Activated naive CD4-positive, alpha-beta T cell treated with anti-CD3 and anti-CD28 coated beads, Interleukin-2, amount 10 ng/mL, durations not matched to agents 7 days and 5 days (primary cell): ENCODE data around the gene TPK1.
A peak's percentile ranks its signal among the peaks of the same experiment; 100 is the strongest.
"Not testable (repeated sequence)": the region's sequence is repeated elsewhere in the genome, so short reads cannot be mapped to it uniquely, and the experiment has no call there.

ENCODE experiments used
- CTCF ChIA-PET: fragments of 350-600 bp; sonication (Branson Sonifier 250); formaldehyde crosslinking; loops from one replicate; lab custom pipeline; 2021; ENCODE audit warnings: antibody characterized with exemption; lab: Charles Lee
- DNase-seq: peaks from one replicate; pipeline ENCODE4 v3.0.0-alpha.2; 2020
- H3K27ac Mint-ChIP-seq: one replicate; pipeline ENCODE4 v1.8.0; 2021; ENCODE audit warnings: mild to moderate bottlenecking, moderate library complexity, mixed read lengths
- H3K27me3 Mint-ChIP-seq: one replicate; pipeline ENCODE4 v1.8.0; 2021; ENCODE audit warnings: mild to moderate bottlenecking, mixed read lengths
- H3K36me3 Mint-ChIP-seq: one replicate; pipeline ENCODE4 v1.8.0; 2021; ENCODE audit warnings: mixed read lengths
- H3K4me1 Mint-ChIP-seq: one replicate; pipeline ENCODE4 v1.8.0; 2021; ENCODE audit warnings: mixed read lengths
- H3K4me3 Mint-ChIP-seq: one replicate; pipeline ENCODE4 v1.8.0; 2021; ENCODE audit warnings: mild to moderate bottlenecking, moderate library complexity, mixed read lengths
- H3K9me3 Mint-ChIP-seq: one replicate; pipeline ENCODE4 v1.8.0; 2021; ENCODE audit warnings: mixed read lengths

Gene TPK1

GRCh38 chr7:144814299-144814698 lies 21.6 kb downstream of the TPK1 start:
- no peak for DNase-seq
- Mint-ChIP-seq H3K27ac (no peak overlapping the region), H3K4me3 (no peak overlapping the region), H3K36me3 (peaks cover 16% of the 10 kb centered on the region), H3K9me3 (no peaks in the 10 kb centered on the region), H3K27me3 (no peaks in the 10 kb centered on the region), H3K4me1 (peaks cover 56% of the 10 kb centered on the region)
- CTCF ChIA-PET: no interaction called here

GRCh38 chr7:144812379-144813283 lies 23.2 kb downstream of the TPK1 start:
- H3K4me3 Mint-ChIP-seq: peak overlapping the region; percentile 49
- H3K36me3 Mint-ChIP-seq: peaks cover 13% of the 10 kb centered on the region
- peak overlapping the region; percentile 92 for H3K27ac Mint-ChIP-seq
- DNase-seq: peak; percentile 70
- H3K9me3 Mint-ChIP-seq: no peaks in the 10 kb centered on the region
- CTCF ChIA-PET: interaction anchor here (0.6 to 2.6 kb wide), 6 partner anchors 16 to 76 kb away, joined by 3 to 14 read pairs (median 4); partner anchors contain the start of gene TPK1
- H3K27me3 Mint-ChIP-seq: no peaks in the 10 kb centered on the region
- H3K4me1 Mint-ChIP-seq: peaks cover 46% of the 10 kb centered on the region

DNA sequence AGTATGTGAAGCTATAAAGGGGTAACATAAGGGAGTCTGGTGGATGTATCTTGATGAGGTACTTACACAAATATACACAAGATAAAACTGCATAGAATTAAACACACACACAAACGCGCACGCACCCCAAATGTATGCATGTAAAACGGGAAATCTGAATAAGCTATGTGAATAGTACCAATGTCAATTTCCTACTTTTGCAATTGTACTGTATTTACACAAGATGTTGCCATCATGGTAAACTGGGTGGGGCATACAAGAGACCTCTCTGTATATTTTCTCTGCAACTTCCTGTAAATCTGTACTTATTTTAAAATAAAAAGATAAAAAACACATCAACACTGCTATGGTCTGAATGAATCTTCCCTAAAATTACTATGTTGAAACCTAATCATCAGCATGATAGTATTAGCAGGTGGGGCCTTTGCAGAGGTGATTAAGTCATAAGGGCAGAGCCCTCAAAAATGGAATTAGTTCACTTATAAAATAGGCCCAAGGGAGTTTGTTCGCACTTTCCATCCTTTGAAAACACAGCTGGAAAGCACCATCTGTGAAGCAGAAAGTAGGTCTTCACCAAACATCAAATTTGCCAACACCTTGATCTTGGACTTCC lies 30.1 kb downstream of the TPK1 start:
- Mint-ChIP-seq H3K4me1 (peaks cover 18% of the 10 kb centered on the region), H3K27me3 (no peaks in the 10 kb centered on the region), H3K4me3 (no peak overlapping the region), H3K27ac (no peak overlapping the region), H3K9me3 (peaks cover 1% of the 10 kb centered on the region), H3K36me3 (peaks cover 8% of the 10 kb centered on the region)
- no peak for DNase-seq
- CTCF ChIA-PET: interaction anchor here (2.7 kb wide), 1 partner anchor 19 kb away, joined by 8 read pairs; no protein-coding TSS in a partner anchor

GRCh38 chr7:144800678-144801436 lies 35.0 kb downstream of the TPK1 start:
- peaks cover 11% of the 10 kb centered on the region for H3K4me1 Mint-ChIP-seq
- H3K4me3 Mint-ChIP-seq, DNase-seq, H3K27me3 Mint-ChIP-seq, CTCF ChIA-PET, H3K27ac Mint-ChIP-seq: not testable (repeated sequence)
- H3K9me3 Mint-ChIP-seq: peaks cover 17% of the 10 kb centered on the region
- H3K36me3 Mint-ChIP-seq: peaks cover 30% of the 10 kb centered on the region

DNA sequence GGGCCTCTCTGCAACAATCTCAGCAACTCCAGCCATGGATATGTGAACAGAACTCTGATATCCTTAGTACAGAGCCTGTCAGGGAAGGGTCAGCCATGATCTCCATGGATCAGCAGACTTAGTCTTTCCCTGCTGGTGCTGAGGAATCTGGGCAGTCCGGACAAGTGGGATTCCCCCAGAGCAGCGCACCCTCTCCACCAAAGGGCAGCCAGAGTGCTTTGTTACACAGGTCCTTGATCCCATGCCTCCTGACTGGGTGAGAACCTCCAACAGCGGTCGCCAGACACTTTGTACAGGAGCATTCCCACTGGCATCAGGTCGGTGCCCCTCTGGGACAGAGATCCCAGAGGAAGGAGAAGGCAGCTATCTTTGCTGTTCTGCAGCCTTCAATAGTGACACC lies 38.9 kb downstream of the TPK1 start:
- CTCF ChIA-PET: interaction anchor here (1.9 kb wide), 1 partner anchor 15 kb away, joined by 4 read pairs; no protein-coding TSS in a partner anchor
- H3K27ac Mint-ChIP-seq: no peak overlapping the region
- peaks cover 15% of the 10 kb centered on the region for H3K9me3 Mint-ChIP-seq
- no peak overlapping the region for H3K4me3 Mint-ChIP-seq
- H3K4me1 Mint-ChIP-seq: peaks cover 2% of the 10 kb centered on the region
- peaks cover 26% of the 10 kb centered on the region for H3K36me3 Mint-ChIP-seq
- no peaks in the 10 kb centered on the region for H3K27me3 Mint-ChIP-seq
- no peak for DNase-seq

GRCh38 chr7:144792050-144792449 lies 43.8 kb downstream of the TPK1 start:
- peak overlapping the region; percentile 37 for H3K27ac Mint-ChIP-seq
- CTCF ChIA-PET: no interaction called here
- no peaks in the 10 kb centered on the region for H3K27me3 Mint-ChIP-seq
- no peak overlapping the region for H3K4me3 Mint-ChIP-seq
- H3K36me3 Mint-ChIP-seq: peaks cover 4% of the 10 kb centered on the region
- no peaks in the 10 kb centered on the region for H3K9me3 Mint-ChIP-seq
- H3K4me1 Mint-ChIP-seq: no peaks in the 10 kb centered on the region
- DNase-seq: no peak

GRCh38 chr7:144791488-144791887 lies 44.4 kb downstream of the TPK1 start:
- H3K36me3 Mint-ChIP-seq: no peaks in the 10 kb centered on the region
- H3K9me3 Mint-ChIP-seq: no peaks in the 10 kb centered on the region

DNA sequence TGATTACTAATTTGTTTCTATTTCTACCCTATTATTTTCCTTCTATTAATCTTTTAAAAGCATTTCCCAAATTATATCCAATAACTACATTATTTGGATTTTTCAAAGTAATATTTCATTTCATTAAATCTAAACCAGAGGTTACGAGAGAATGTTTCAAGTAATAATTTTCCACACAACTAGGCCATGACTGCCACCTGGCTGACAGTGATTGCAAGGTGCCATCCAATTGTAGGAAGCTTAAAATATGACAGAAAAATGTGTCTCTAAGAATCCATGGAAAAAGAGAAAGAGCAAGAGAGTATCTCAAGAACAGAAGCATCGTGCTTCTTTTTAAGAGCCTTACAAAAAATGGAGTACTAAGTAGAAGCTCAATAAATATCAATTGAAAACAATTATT lies 48.7 kb downstream of the TPK1 start:
- CTCF ChIA-PET: interaction anchor here (1.0 to 2.7 kb wide), 4 partner anchors 19 to 77 kb away, joined by 3 to 14 read pairs (median 6); no protein-coding TSS in a partner anchor
- no peak overlapping the region for H3K27ac Mint-ChIP-seq

More at GRCh38 chr7:144791488-144791887, 44.4 kb downstream of the TPK1 start:
- Mint-ChIP-seq H3K27ac (no peak overlapping the region), H3K4me1 (peaks cover 3% of the 10 kb centered on the region), H3K27me3 (no peaks in the 10 kb centered on the region), H3K4me3 (no peak overlapping the region)
- CTCF ChIA-PET: no interaction called here
- DNase-seq: no peak

GRCh38 chr7:144786522-144786921 lies 49.3 kb downstream of the TPK1 start:
- Mint-ChIP-seq H3K36me3 (no peaks in the 10 kb centered on the region), H3K27ac (no peak overlapping the region), H3K27me3 (no peaks in the 10 kb centered on the region), H3K4me1 (peaks cover 3% of the 10 kb centered on the region), H3K4me3 (no peak overlapping the region), H3K9me3 (no peaks in the 10 kb centered on the region)
- CTCF ChIA-PET: interaction anchor here (0.7 to 2.7 kb wide), 6 partner anchors 20 to 51 kb away, joined by 3 to 14 read pairs (median 6); no protein-coding TSS in a partner anchor
- peak; percentile 21 for DNase-seq

More for the DNA sequence above, 48.7 kb downstream of the TPK1 start:
- Mint-ChIP-seq H3K4me1 (peaks cover 3% of the 10 kb centered on the region), H3K9me3 (no peaks in the 10 kb centered on the region), H3K27me3 (no peaks in the 10 kb centered on the region), H3K36me3 (no peaks in the 10 kb centered on the region), H3K4me3 (no peak overlapping the region)
- DNase-seq: no peak

- CTCF ChIA-PET: interaction anchor here (0.7 to 2.7 kb wide), 7 partner anchors 20 to 51 kb away, joined by 3 to 14 read pairs (median 5); partner anchors contain the start of gene TPK1
- Mint-ChIP-seq H3K4me1 (peaks cover 3% of the 10 kb centered on the region), H3K36me3 (no peaks in the 10 kb centered on the region), H3K27ac (no peak overlapping the region), H3K9me3 (no peaks in the 10 kb centered on the region), H3K27me3 (no peaks in the 10 kb centered on the region), H3K4me3 (no peak overlapping the region)
- DNase-seq: no peak
Measured at GRCh38 chr7:144786079-144786478, 49.8 kb downstream of the TPK1 start.

DNA sequence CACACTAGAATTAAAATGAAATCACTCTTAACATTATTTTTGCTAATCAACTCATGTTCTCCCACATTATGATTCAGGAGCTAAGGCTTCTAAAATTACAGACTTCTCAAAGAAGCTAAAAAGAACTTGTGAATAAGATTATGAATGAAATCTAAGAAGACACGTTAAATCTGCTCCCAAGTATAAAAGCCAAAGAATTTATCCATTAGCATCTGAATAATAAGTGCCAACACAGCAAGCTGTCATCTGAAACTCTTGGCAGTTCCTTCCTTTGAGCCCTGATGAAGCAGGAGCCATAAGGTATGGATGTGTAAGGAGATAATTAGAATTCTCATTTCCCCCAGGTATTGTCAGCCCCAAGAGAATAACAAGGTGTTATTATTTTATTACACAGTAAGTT lies 50.3 kb downstream of the TPK1 start:
- no peaks in the 10 kb centered on the region for H3K27me3 Mint-ChIP-seq
- no peaks in the 10 kb centered on the region for H3K36me3 Mint-ChIP-seq

DNA sequence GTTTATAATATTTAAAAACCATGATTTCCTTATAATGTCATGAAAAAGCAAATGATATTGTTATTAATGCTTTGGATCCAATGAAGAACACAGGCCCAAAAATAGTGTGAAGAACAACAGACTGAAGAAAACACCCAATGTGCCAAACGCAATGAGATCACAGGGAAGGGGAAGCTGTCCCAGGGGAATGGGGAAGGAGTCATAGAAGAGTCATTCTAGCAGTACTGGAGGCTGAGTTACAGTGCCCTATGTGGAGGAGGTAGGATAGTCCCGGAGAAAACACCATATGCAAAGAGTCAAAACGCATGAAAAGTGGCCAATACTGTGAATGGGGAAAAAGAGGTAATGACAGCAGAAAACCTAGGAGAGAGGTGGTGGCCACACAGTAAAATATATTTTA lies 50.9 kb downstream of the TPK1 start:
- no peaks in the 10 kb centered on the region for H3K9me3 Mint-ChIP-seq
- peaks cover 3% of the 10 kb centered on the region for H3K4me1 Mint-ChIP-seq
- no peak overlapping the region for H3K27ac Mint-ChIP-seq
- H3K36me3 Mint-ChIP-seq: no peaks in the 10 kb centered on the region
- H3K4me3 Mint-ChIP-seq: no peak overlapping the region
- no peaks in the 10 kb centered on the region for H3K27me3 Mint-ChIP-seq
- CTCF ChIA-PET: interaction anchor here (0.7 to 2.7 kb wide), 5 partner anchors 28 to 151 kb away, joined by 3 to 14 read pairs (median 5); partner anchors contain the start of gene TPK1
- DNase-seq: no peak

More for the DNA sequence above, 50.3 kb downstream of the TPK1 start:
- peaks cover 3% of the 10 kb centered on the region for H3K4me1 Mint-ChIP-seq
- H3K27ac Mint-ChIP-seq: no peak overlapping the region
- CTCF ChIA-PET: interaction anchor here (1.0 to 2.7 kb wide), 6 partner anchors 21 to 52 kb away, joined by 3 to 14 read pairs (median 6); partner anchors contain the start of gene TPK1
- no peak overlapping the region for H3K4me3 Mint-ChIP-seq
- no peaks in the 10 kb centered on the region for H3K9me3 Mint-ChIP-seq
- DNase-seq: no peak

GRCh38 chr7:144784441-144784840 lies 51.4 kb downstream of the TPK1 start:
- Mint-ChIP-seq H3K9me3 (no peaks in the 10 kb centered on the region), H3K4me1 (peaks cover 3% of the 10 kb centered on the region), H3K27ac (no peak overlapping the region), H3K36me3 (no peaks in the 10 kb centered on the region), H3K27me3 (no peaks in the 10 kb centered on the region), H3K4me3 (no peak overlapping the region)
- no peak for DNase-seq
- CTCF ChIA-PET: interaction anchor here (0.7 to 2.7 kb wide), 2 partner anchors 46 to 152 kb away, joined by 3 to 14 read pairs; no protein-coding TSS in a partner anchor
